Tibial artery (tissue), 4 donors: ENCODE data around the gene TIMM23.

ENCODE experiments used
- DNase-seq, 2 donors: peaks; one replicate each; pipeline ENCODE4 v3.0.0-alpha.2; 2019
- H3K27ac ChIP-seq, 2 donors: fragments of 200-600 bp; sonication (generic) in 1 of 2; 1 replicate in 1 of 2; 2 replicates in 1 of 2; pipeline ENCODE4 v1.5.1; 2018 to 2019; ENCODE audit warnings: mild to moderate bottlenecking in 1 of 2
- H3K27me3 ChIP-seq, 2 donors: fragments of 200-600 bp; sonication (generic) in 1 of 2; one replicate each; pipeline versions ENCODE4 v1.5.1 to v1.6.0; 2016 to 2019
- H3K36me3 ChIP-seq, 3 donors: fragments of 200-600 bp; sonication (generic) in 2 of 3; one replicate each; pipeline ENCODE4 v1.5.1; 2016 to 2019; ENCODE audit warnings: mild to moderate bottlenecking in 2 of 3
- H3K4me1 ChIP-seq, 4 donors: fragments of 200-600 bp; sonication (generic) in 2 of 4; 1 replicate in 3 of 4; 2 replicates in 1 of 4; pipeline ENCODE4 v1.5.1; 2016 to 2019
- H3K4me3 ChIP-seq, 2 donors: fragments of 200-600 bp; sonication (generic) in 1 of 2; 1 replicate in 1 of 2; 2 replicates in 1 of 2; pipeline ENCODE4 v1.5.1; 2018 to 2019; ENCODE audit warnings: mild to moderate bottlenecking in 2 of 2
- H3K9me3 ChIP-seq, 3 donors: fragments of 200-600 bp; sonication (generic) in 1 of 3; one replicate each; pipeline ENCODE4 v1.5.1; 2016 to 2019
- CTCF ChIP-seq, 2 experiments: fragments of 200-600 bp in 1 of 2; fragments of 450-650 bp in 1 of 2; IDR thresholded peaks; one replicate each; pipeline ENCODE4 v1.5.1; 2017 to 2019; ENCODE audit warnings: antibody characterized with exemption in 2 of 2, mild to moderate bottlenecking in 1 of 2, moderate library complexity in 1 of 2
- intact Hi-C: fragments of 100-400 bp; cut with DNase I; formaldehyde crosslinking; loops from one replicate; pipeline ENCODE4 v1.15.0; 2023; ENCODE audit warnings: low total_unique reads

The TIMM23 gene

DNA sequence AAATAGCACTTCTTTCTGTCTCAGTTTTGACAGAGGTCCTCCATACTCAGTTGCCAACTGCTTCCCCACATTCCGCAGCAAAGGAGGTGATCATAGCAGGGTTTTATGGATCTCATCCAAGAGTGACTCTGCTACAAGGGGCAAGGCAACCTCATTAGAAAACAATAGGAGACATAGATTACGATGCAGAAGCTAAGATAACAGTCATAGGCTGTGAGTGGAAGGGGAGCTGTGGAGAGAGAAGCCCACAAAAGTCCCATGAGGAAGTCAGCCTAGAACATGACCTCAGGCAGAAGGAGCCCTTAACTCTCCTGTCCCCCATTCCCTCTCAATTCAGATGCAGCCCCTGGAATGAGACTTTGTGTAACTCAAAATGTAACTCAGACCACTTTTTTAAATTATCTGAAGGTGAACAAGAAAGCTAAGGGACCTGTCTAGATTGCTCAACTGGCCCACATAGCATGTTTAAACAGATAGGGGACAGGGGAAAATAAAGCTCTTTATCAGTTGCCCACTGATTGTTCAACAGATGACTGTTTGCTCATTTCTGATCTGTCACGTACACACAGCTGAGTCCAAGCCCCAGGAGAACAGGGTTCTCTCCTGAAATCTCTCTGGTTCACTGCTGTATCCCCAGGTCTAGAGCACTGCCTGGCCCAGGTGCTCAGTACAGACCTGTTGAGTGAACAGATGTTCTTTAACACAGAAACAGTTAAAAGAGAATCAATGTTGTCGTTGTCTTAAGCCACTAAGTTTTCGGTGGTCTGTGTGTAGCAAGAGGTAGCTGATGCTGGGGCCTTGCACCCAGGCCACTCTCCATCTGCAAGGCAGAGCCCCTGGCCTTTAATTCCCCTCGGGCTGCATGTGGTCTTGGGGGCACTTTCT lies 59.6 kb downstream of the TIMM23 start:
- no peak for TF ChIP-seq CTCF (IDR thresholded peaks at IDR 0.05)
- Histone ChIP-seq H3K9me3 (no peaks in the 10 kb centered on the region), H3K27me3 (peaks cover 0 to 4% of the 10 kb centered on the region in 2 donors), H3K27ac (no peak overlapping the region), H3K4me3 (no peak overlapping the region), H3K4me1 (peaks cover 0 to 35% (median 25%) of the 10 kb centered on the region in 4 donors), H3K36me3 (no peaks in the 10 kb centered on the region)
- DNase-seq, result no peak
- intact Hi-C loops, result no loop called here

DNA sequence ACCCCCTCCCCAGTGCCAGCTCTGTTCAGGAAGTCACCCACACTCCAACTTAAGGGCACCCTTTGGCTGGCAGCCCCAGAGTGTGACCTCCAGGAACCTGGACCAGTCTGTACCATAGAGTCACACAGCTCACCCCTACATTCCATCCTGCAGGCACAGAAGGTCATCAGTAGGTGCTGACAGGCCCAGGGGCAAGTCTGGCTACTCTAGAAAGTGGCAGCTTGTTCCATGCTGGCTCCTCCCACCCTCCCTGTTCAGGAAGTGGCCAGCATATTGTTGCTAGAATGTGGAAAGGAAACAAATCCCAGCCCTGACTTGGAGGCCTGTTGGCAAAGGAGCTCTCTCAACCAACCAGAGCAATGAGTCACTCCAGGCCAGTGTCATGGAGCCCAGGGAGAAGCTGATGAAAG lies 61.3 kb downstream of the TIMM23 start:
- Histone ChIP-seq H3K4me3 (no peak overlapping the region), H3K36me3 (no peaks in the 10 kb centered on the region), H3K27ac (no peak overlapping the region), H3K27me3 (peaks cover 0 to 4% of the 10 kb centered on the region in 2 donors), H3K4me1 (peaks cover 0 to 18% (median 9%) of the 10 kb centered on the region in 4 donors), H3K9me3 (no peaks in the 10 kb centered on the region)
- no peak for DNase-seq
- intact Hi-C loops, result no loop called here
- no peak for TF ChIP-seq CTCF (IDR thresholded peaks at IDR 0.05)

GRCh38 chr10:46035923-46036849 lies 63.9 kb downstream of the TIMM23 start:
- peaks cover 0 to 4% of the 10 kb centered on the region in 2 donors for H3K27me3 ChIP-seq
- H3K4me3 ChIP-seq, result no peak overlapping the region
- intact Hi-C loops, result no loop called here
- DNase-seq, result no peak
- TF ChIP-seq CTCF (IDR thresholded peaks at IDR 0.05), result no peak
- H3K9me3 ChIP-seq, result no peaks in the 10 kb centered on the region
- H3K36me3 ChIP-seq, result no peaks in the 10 kb centered on the region
- H3K4me1 ChIP-seq, result no peaks in the 10 kb centered on the region
- no peak overlapping the region for H3K27ac ChIP-seq

- no peaks in the 10 kb centered on the region for H3K9me3 ChIP-seq
- H3K36me3 ChIP-seq, result no peaks in the 10 kb centered on the region
- no peak for DNase-seq
- H3K27ac ChIP-seq, result no peak overlapping the region
- intact Hi-C loops, result no loop called here
- TF ChIP-seq CTCF (IDR thresholded peaks at IDR 0.05), result no peak
- no peaks in the 10 kb centered on the region for H3K4me1 ChIP-seq
- H3K27me3 ChIP-seq, result peaks cover 0 to 4% of the 10 kb centered on the region in 2 donors
- no peak overlapping the region for H3K4me3 ChIP-seq
These were observed 65.0 kb downstream of the TIMM23 start for GRCh38 chr10:46037107-46037825.

DNA sequence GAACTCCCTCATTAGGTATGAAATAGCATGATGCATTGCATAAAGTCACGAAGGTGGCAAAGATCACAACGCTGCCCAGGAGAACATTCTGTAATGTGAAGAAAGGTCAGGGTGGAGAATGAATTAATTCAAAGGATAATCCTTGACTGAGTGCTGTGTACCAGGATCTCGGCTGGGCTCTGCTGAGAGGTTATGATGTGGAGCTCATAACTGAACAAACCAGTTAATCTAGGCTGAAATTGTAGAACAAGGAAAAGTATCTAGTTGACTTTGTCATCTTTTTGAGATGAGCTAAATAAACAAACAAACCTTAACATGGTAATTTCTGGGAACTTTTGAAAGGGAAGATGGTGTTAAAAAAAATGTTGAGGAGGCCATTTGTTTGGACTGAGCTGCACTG lies 67.7 kb downstream of the TIMM23 start:
- intact Hi-C loops, result no loop called here
- H3K27ac ChIP-seq, result no peak overlapping the region
- H3K9me3 ChIP-seq, result no peaks in the 10 kb centered on the region
- TF ChIP-seq CTCF (IDR thresholded peaks at IDR 0.05), result no peak
- no peaks in the 10 kb centered on the region for H3K4me1 ChIP-seq
- no peaks in the 10 kb centered on the region for H3K36me3 ChIP-seq
- H3K4me3 ChIP-seq, result no peak overlapping the region
- H3K27me3 ChIP-seq, result peaks cover 0 to 4% of the 10 kb centered on the region in 2 donors
- no peak for DNase-seq
